Non-pigmented ciliary epithelial cell (primary cell): ENCODE results near the gene SPSB1.

Experiments used
- DNase-seq: peaks from one replicate; pipeline ENCODE4 v3.0.0-alpha.2; 2010; ENCODE audit warnings: low read depth

The SPSB1 gene

DNA sequence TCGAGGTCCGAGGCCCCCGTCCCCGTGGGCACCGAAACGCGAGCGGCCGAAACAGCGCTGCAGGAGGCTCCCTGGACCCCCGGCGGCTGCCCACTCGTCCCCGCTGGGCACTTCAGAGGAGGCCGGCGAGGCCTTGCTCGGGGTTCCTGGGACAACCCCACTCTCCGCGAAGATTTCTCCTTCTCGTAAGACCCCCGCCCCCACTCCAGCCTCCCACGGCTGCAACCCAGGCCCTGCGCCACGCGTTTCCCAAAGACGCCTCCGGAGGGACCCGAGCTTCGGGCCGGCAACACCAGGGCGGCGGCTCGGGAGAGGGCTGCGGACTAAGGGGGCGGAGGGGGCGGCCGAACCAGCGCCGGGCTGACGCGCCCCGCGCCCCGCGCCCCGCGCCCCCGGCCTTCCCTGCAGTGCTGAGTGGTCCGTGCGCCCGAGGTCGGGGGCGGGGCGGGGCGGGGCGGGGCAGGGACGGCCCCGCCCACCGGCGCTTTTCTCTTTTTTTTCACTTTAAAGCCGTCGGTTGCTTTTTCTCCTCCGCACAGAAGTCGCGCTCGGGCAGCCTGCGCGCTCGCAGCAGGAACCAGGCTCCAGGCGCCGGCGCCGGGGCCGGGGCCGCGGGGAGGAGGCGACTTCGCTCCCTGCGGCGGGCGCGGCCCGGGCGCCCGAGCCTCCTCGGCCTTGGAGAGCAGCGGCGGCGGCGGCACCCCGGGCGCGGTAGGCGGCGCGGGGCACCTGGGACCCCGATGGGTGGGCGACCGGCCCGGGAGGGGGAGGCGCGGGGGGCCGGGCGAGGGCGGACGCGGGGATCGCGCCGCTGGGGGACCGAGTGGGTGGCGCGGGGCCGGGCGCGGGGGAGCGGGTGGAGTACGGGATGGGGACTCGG, at the start of gene SPSB1:
Gene SPSB1, plus strand, starts transcription at position 534 of the 880 bp plus-strand sequence. CDS start 62,998 bp downstream, outside the sequence.
- DNase-seq, result no peak

DNA sequence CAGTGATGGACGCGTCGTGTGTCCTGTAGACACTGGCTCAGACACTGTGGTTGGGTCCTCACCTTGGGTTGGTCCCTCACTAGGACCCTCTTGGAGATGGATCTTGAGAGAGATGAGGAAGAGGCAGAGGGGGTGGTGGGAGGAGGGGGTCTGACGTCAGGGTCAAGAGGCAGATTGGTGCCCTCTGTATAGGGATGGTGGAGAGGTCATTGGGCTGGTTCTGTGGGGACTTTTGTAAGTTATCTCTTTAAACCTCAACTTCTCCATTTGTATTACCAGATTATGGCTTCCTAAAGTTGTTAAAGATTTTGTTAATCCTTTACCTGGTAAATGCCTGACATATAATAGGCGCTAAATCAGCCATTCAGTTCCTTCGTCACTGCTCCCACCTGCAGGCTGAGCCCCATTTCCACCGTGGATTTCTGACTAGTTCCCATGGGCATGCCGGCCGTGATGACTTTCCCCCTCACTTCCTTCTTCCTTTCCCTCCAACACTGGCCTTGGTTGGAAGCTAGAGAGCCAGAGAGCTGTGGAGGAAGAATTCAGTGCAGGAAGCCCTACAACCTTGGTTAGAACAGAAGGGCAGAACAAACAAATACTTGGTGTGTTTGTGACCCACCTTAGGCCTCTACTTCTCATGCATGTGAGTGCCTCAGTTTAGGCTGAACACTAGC, 49.5 kb upstream of the SPSB1 start:
- DNase-seq, result no peak

DNA sequence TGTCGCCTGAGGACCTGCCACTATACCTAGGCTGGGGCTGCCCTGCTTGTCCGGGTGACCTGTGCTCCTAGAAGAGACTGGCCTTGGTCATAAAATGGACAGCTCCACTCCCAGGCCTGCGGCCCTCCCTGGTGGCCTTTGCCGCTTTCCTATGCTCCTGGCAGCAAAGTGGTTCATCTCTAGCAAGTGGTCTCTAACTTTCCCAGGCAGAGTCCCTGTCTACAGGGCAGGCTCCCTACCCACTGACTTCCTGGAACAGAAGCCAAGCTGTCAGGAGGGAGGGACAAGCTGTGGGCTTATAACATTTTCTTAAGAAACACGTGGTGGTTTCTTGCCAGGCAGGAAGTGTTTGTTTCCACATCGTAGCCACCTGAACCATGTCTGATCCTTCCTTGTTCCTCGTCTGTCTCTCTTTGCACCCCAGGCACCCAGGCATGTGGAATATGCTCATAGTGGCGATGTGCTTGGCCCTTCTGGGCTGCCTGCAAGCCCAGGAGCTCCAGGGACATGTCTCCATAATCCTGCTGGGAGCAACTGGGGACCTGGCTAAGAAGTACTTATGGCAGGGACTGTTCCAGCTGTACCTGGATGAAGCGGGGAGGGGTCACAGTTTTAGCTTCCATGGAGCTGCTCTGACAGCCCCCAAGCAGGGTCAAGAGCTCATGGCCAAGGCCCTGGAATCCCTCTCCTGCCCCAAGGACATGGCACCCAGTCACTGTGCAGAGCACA, 48.0 kb upstream of the SPSB1 start:
- DNase-seq, result no peak

DNA sequence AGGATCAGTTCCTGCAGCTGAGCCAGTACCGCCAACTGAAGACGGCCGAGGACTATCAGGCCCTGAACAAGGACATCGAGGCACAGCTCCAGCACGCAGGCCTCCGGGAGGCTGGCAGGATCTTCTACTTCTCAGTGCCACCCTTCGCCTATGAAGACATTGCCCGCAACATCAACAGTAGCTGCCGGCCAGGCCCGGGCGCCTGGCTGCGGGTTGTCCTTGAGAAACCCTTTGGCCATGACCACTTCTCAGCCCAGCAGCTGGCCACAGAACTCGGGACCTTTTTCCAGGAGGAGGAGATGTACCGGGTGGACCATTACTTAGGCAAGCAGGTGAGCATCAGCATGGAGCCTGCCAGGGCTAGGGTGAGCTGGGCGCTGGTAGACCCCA, 47.5 kb upstream of the SPSB1 start:
- no peak for DNase-seq

DNA sequence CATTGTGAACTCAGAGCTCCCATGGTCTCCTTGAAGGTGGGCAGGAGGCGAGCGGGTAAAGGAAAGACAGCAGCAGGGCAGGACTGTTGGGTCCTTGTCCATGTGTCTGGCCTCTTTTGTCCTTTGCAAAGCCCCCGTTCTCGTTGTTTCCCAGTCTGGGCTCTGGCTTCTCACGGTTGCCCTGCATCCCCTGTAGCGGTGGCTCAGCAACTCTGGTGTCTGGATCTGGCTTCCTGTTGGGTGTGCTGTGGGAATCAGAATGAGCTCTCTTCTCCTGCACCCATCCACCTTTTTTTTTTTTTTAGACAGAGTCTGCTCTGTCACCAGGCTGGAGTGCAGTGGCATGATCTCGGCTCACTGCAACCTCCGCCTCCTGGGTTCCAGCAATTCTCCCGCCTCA, 47.0 kb upstream of the SPSB1 start:
- DNase-seq, result no peak

DNA sequence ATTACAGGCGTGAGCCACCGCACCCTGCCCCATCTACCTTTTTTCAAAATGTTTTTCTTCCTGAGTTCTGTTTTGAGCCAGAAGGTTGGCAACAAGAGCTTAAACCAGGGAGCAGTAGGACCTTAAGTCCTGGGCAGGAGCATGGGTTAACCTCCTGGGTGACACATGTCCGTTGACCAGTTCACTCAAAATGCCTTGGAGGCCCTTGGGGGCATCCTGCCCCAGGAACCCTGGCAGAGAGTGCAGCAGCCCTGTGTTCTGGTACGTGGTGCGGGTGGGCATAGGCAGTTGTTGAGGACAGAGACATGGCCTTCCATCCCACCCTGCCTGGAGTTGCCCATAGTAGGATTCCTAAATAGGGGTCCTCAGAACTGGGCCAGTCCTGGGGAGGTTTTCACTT, 46.5 kb upstream of the SPSB1 start:
- no peak for DNase-seq

DNA sequence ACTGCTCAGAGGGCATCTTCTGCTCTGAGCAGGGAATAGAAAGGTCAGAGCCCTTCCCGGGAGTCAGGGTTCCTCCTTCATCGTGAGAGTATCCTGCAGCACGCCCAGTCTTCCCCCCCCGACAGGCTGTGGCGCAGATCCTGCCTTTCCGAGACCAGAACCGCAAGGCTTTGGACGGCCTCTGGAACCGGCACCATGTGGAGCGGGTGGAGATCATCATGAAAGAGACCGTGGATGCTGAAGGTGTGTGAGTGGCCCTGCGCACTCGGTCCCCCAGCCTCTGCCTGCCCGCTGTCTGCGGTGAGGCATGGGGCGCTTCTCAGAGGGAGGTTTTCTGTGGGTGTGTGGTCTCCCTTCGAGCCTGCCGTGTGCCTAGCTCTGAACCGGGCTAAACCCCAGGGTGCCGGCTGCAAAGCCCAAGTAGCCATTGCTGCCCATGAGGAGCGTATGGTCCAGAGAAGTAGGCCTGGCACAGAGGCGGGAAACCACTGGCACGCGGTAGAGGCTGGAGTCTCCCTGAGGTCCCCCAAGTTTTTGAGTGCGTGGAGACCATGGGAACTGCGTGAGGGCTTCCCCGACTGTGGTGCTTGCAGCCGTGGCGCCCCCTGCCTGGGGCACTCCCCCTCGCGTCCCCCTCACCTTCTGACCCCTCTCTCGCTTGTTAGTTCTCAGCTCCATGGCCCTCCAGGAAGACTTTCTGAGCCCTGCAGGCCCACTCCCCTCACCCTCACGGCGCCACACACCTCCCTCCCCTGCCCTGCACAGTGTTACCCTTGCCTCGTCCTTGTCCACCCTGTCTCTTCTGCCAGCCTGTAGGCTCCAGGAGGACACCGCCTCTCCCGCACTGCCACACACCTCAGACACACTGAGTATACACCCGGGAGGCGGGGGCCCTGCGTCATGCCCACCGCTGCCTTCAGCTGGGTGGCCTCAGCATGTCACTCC, 45.6 kb upstream of the SPSB1 start:
- no peak for DNase-seq

DNA sequence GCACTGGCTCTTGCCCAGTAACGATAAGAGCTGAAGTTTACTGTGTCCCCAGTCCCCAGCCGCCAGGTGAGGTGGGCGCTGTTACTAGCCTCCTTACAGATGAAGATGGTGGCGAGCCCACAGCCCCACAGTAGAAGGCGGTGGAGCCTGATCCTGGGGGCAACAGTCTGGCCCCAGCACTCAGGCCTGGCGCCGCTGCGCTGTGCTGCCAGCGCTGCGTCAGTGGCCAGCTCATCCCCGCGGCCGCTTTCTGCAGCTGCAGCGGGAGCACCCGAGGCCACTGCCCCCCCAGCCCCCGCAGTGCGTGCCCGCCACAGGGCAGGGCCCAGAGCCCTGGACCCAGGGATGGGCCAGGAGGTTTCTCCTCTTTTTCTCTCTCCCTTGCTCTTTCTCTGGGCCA, 44.8 kb upstream of the SPSB1 start:
- no peak for DNase-seq

DNA sequence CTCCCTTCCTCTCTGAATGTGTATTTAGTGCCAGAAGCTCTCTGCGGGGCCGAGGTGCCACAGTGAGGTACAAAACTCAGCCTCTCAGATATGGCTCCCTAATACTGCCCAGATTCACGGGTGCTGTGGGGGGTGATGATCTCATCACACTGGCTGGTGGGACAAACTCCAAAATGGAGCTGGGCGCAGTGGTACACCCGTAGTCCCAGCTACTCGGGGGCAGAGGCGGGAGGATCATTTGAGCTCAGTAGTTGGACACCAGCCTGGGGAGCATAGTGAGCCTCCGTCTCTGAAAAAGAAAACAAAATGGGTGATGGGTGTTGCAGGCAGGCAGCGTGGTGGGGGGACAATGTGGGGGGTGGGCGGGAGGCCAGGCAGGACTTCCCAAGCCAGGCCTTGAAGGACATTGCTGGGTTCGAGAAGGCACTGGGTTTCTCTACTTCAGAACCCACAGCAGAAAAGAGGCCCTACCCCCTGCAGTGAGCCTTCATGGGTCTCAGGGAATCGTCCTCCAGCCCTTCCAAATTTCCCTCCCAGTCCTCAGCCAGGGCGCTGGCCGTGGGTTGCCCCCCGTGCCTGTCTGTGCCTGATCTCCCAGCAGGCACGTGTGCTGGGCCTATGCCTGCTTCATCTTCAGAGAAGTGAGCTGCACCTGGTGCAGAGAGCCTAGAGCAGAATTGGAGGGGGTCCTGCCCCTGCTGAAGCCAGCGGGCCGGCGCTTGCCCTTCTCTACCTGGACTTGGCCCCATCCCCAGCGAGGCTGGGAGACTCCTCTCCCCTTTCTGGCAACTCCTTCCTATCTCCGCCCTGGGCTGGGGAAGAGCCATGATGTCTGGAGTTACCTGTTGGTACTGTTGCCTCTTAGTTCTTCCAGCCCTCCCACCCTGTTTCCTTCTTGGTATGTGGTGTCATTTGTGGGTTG, 44.1 kb upstream of the SPSB1 start:
- no peak for DNase-seq

DNA sequence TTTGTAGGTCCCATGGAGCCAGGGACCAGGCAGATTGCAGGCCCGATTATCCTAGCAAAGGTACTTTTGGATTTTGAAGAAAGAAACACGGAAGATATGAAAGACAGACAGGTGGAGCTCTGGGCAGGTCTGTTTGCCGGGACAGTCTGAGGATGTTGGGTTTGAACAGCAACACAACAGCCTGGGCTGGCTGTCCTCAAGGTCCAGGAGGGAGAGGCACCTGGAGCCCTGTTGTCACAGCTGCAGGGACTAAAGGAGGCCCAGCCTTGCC, 43.5 kb upstream of the SPSB1 start:
- no peak for DNase-seq

DNA sequence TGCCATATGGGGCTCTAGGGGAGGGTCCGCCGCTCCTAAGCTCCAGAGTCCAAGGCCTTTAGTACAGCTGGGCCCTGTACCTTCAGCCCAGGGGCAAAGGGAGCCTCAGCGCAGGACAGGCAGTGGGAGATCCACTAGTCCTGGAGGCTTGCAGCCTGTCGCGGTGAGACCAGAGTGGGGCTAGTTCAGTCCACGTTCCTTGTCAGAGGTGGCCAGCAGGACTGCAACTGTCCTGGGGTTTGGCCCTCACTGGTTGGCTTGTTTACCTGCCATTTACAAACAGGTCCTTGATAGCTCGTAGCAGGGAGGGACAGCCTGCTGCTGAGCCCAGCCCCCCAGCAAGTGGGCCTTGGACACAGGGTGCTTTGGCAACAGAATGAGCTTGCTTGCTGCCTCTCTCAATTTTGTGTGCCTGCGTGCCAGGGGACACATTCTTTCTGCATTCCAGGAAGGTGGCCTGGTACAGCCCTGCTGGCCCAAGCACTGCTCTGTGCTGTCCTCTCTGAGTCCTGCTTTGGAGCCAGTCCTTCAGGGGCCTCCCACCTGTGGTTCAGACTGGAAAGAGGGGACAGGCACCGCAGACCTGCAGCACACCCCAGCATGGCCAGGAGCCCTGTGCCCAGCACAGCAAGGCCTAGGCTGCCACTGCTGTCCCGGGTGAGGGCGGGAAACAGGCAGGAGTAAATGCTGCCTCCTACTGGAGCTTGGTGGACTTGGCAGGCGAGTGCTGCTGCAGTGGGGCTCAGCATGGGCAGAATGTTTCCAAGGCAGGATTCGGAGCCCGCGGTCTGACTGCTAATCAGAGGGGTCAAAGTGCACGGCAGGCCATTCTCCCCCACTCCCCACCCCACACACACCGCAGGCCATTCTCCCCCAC, 42.9 kb upstream of the SPSB1 start:
- no peak for DNase-seq

DNA sequence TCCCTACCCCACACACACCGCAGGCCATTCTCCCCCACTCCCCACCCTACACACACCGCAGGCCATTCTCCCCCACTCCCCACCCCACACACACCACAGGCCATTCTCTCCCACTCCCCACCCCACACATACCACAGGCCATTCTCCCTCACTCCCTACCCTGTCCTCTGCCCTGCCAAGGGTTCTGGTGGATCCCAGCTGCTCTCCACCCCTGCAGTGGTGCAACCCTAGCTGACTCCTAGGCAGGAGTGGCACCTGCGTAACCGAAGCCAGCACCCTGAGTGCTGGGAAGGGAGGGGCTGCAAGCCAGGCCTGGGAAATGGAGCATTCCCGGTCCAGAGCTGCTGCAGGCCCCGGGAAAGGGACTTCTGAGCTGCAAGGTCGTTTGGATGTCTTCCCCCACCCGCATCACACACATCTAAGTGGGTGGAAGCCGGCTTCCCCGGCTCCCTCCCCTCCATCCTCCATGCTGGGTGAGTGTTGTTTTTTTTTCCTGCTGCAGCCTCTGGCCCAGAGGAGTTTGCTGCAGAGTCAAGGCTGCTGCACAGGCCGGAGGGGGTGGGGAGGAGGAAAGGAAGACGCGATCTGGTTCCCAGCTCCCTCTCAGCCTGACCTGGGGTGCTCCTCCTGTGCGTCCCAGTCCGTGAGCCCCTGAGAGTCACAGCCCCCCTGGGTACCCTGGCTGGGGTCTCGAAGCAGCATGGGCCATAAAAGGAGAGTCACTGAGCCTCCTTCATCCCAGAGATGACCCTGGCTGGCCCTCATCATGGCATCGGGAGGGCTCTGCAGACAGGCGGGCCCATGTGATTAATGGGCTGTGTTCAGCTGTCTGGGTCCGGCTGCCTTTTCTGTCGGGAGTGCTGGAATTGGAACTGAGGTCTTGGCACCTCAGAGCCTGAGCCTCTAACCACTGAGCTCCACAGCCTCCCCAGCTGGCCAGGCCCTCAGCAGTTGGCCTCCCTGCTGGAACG, 42.0 kb upstream of the SPSB1 start:
- no peak for DNase-seq

DNA sequence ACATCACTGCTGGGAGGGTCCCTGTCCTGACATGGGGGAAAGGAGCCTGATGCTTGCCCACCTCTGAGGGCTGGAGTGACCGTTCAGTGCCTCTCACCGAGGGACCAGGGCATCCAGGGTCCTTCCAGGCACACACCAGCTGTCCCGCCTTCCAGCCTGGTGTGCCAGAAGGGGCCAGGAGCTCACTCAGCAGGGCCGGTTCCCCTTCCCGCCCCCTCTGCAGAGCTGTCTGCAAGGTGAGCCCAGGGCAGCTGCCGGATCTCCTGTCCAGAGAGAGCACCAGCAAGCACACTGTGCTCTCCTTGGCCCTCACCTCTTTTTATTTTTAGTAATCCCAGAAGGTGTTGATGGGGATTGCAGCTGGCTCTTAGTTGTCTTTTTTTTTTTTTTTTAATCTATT, 41.2 kb upstream of the SPSB1 start:
- no peak for DNase-seq

DNA sequence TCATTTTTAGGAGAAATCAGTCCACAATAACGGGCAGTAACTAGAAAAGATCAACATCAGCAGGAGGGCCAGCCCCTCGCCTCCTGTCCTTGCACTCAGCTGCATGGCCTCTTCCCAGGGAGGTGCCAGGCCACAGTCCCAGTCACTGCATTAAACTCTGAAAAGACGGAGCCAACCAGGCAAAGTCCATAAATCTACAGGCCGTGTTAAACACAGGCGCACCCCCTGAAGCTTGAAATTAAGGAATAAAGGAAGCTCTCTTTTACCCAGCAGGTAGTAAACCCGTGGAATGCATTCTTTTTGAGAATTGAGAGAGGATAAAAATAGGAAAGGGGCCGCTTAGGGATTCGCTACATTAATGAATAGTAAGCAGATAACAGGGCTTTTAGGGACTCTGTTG, 39.7 kb upstream of the SPSB1 start:
- no peak for DNase-seq

DNA sequence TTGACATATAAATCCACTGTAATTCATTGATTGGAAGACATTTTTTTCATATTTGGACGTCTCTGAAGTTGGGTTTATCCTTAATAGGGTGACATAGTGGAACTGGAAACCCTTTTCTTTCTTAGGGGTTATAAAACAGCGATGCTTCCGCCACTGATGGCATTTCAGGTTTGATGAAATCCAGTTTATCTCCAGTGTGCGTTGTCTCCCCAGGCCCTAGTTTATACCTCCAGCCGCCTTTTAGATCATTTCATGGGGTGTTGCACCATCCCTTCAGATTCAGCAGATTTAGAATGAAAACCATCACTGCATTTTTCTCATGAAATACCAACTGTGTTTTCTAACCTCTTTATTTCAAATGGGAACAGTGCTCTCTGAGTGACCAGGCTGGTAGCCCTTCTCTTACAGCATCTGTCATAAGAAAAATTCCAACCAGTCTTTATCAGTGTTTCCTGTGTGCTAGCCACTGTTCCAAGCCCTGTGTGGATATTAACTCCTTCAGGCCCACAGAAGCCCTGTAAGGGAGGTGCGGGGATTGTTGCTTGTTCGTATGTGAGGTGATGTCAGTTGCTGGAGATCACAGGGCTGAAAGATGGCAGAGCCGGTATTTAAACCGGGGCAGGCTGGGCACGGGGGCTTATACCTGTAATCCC, 39.1 kb upstream of the SPSB1 start:
- no peak for DNase-seq

DNA sequence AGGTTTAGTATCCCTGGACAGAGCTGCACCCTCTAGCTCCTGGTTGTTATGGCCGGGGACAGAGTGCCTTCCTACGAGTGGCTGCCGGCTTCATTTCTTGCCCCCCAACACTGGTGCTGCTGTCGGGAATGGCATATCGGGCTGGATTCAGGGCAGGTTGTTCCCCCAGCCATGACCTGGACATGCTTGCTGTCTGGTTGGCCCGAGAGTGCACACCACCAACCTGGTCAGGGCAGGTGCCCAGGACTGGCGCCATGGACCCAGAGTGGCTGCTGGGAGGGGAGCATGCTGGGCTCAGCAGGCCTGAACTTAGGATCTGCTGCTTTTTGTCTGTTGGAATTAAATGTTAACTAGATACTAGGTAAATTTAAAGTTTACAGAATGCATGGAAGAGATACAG, 36.4 kb upstream of the SPSB1 start:
- no peak for DNase-seq

DNA sequence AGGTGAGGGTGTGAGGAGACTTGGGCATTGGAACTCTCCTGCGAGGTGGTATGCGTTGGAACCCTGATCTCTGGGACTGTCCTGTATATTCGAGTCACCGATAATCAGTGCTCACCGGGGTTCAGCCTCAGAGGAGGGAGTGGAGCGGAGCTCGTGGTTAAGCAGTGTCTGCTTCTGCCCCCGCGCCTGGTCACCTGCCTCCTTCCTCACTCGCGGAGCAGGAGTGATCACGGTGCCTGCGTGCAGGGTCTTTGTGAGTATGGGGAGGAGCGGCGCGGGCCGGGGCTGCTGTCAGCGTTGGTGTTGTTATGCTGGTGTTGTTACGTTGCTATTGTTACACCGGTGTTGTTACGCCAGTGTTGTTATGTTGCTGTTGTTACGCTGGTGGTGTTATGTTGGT, 34.8 kb upstream of the SPSB1 start:
- no peak for DNase-seq

DNA sequence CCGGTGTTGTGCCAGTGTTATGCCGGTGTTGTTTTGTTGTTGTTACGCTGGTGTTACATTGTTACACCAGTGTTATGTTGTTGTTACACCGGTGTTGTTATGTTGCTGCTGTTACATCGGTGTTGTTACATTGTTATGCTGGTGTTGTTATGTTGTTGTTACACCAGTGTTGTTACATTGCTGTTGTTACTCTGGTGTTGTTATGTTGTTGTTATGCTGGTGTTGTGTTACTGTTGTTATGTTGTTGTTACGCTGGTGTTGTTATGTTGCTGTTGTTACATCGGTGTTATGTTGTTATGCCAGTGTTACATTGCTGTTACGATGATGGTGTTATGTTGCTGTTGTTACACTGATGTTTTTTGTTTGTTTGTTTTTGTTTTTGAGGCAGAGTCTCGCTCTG, 34.1 kb upstream of the SPSB1 start:
- no peak for DNase-seq
